ENCODE results near the gene SLC9C2.

GRCh38 chr1:173590557-173590956 is 12.3 kb downstream of the SLC9C2 start:
- TF ChIP-seq CTCF (IDR thresholded peaks at IDR 0.05; ENCODE audit: insufficient read depth, low read depth, low read length) (no peak), EZH2 (IDR thresholded peaks at IDR 0.05; ENCODE audit: insufficient read depth, low read length) (no peak)

Measured in astrocyte (in vitro differentiated cells and primary cell).